Endodermal cell (in vitro differentiated cells): ENCODE data around the gene FAM210A. TPM values are rescaled to one million over a fixed set of nuclear protein-coding genes. Genes with fewer than 3 reads are reported as not detected.
"Not testable (repeated sequence)": the region's sequence is repeated elsewhere in the genome, so short reads cannot be mapped to it uniquely, and the experiment has no call there.

Source experiments
- DNase-seq: peaks from one replicate; pipeline ENCODE4 v3.0.0-alpha.2; 2017
- H3K27ac ChIP-seq: 2 replicates; pipeline ENCODE4 v1.5.1; 2013; ENCODE audit warnings: mild to moderate bottlenecking, low read depth, low read length, moderate library complexity
- H3K27me3 ChIP-seq: 2 replicates; pipeline ENCODE4 v1.6.1; 2013; ENCODE audit warnings: mild to moderate bottlenecking, low read length, moderate library complexity; ENCODE audit not compliant: insufficient read depth, control insufficient read depth, poor library complexity, severe bottlenecking
- H3K36me3 ChIP-seq: 2 replicates; pipeline ENCODE4 v1.7.0; 2013; ENCODE audit warnings: mild to moderate bottlenecking, low read length, moderate library complexity; ENCODE audit not compliant: control insufficient read depth, insufficient read depth
- H3K4me1 ChIP-seq: one replicate; pipeline ENCODE4 v1.7.0; 2013; ENCODE audit warnings: low read length; ENCODE audit not compliant: control insufficient read depth, insufficient read depth
- H3K4me3 ChIP-seq: 2 replicates; pipeline ENCODE4 v1.5.1; 2013; ENCODE audit warnings: mild to moderate bottlenecking, low read length, moderate library complexity
- H3K9ac ChIP-seq: 2 replicates; pipeline ENCODE4 v1.6.1; 2013; ENCODE audit warnings: mild to moderate bottlenecking, low read length, moderate library complexity; ENCODE audit not compliant: poor library complexity, severe bottlenecking; ENCODE audit errors: extremely low read depth
- H3K9me3 ChIP-seq: 2 replicates; pipeline ENCODE4 v1.6.1; 2013; ENCODE audit warnings: mild to moderate bottlenecking, low read length, moderate library complexity; ENCODE audit not compliant: control insufficient read depth
- H3K27ac Mint-ChIP-seq: 2 replicates; pipeline ENCODE4 v1.8.0; 2020; ENCODE audit warnings: mixed read lengths
- H3K27me3 Mint-ChIP-seq: 2 replicates; pipeline ENCODE4 v1.8.0; 2021; ENCODE audit warnings: mild to moderate bottlenecking, mixed read lengths; ENCODE audit not compliant: insufficient read depth
- H3K36me3 Mint-ChIP-seq: 2 replicates; pipeline ENCODE4 v1.8.0; 2020; ENCODE audit warnings: low read depth, mixed read lengths
- H3K4me1 Mint-ChIP-seq: 2 replicates; pipeline ENCODE4 v1.8.0; 2020; ENCODE audit warnings: mixed read lengths
- H3K4me3 Mint-ChIP-seq: 2 replicates; pipeline ENCODE4 v1.8.0; 2020; ENCODE audit warnings: mild to moderate bottlenecking, moderate library complexity, mixed read lengths
- H3K9me3 Mint-ChIP-seq: 2 replicates; pipeline ENCODE4 v1.8.0; 2020; ENCODE audit warnings: mild to moderate bottlenecking, mixed read lengths
- WGBS, 2 experiments: methylation state at CpG; one replicate each; pipeline versions ENCODE4 v1.1.5 to v1.1.7; 2013; ENCODE audit warnings: missing lambda C conversion rate in 2 of 2, mixed read lengths in 1 of 2; ENCODE audit not compliant: insufficient coverage in 1 of 2, insufficient read length in 1 of 2; 5-methylcytosine and 5-hydroxymethylcytosine counted together
- total RNA-seq, 2 donors: library from RNA; stranded (reverse); fragmentation: NEBNext Ultra II Directional in 1 of 2; extraction: Animal tissue kit (Norgen Biotek cat#: 25700) in 1 of 2; gene quantifications; 2 replicates in 1 of 2; 3 replicates in 1 of 2; pipeline ENCODE4 v1.2.1, GENCODE V29; 2021
- TF ChIP-seq, protein P1 (sequence below): fragments of 200-600 bp; sonication (generic); conservative IDR thresholded peaks from 2 replicates; pipeline ENCODE4 v1.5.0; 2021; ENCODE audit warnings: antibody characterized with exemption, mild to moderate bottlenecking

Gene FAM210A
- total RNA-seq, 2 donors from 2014 or later = 23.2 to 27.0 TPM

GRCh38 chr18:13680612-13681011 is 45.7 kb downstream of the FAM210A start:
- Mint-ChIP-seq H3K36me3 (peaks cover 40% of the 10 kb centered on the region), H3K4me1 (peaks cover 18% of the 10 kb centered on the region)

GRCh38 chr18:13677350-13677749 is 49.0 kb downstream of the FAM210A start:
- not testable (repeated sequence) for H3K4me3 Mint-ChIP-seq, H3K27me3 Mint-ChIP-seq, H3K27ac Mint-ChIP-seq, DNase-seq, H3K27ac ChIP-seq, H3K27me3 ChIP-seq, H3K4me1 ChIP-seq, H3K4me1 Mint-ChIP-seq, H3K9ac ChIP-seq
- peaks cover 21% of the 10 kb centered on the region for H3K9me3 Mint-ChIP-seq
- H3K4me3 ChIP-seq = peak overlapping the region; percentile 73
- peaks cover 14% of the 10 kb centered on the region for H3K36me3 ChIP-seq
- H3K36me3 Mint-ChIP-seq = peaks cover 25% of the 10 kb centered on the region
- H3K9me3 ChIP-seq = peaks cover 52% of the 10 kb centered on the region
- 94% methylated on average over 3 to 13 of the region's 13 CpGs for WGBS, 2 experiments

More at GRCh38 chr18:13680612-13681011, 45.7 kb downstream of the FAM210A start:
- peaks cover 18% of the 10 kb centered on the region for H3K36me3 ChIP-seq
- TF ChIP-seq, protein P1, sequence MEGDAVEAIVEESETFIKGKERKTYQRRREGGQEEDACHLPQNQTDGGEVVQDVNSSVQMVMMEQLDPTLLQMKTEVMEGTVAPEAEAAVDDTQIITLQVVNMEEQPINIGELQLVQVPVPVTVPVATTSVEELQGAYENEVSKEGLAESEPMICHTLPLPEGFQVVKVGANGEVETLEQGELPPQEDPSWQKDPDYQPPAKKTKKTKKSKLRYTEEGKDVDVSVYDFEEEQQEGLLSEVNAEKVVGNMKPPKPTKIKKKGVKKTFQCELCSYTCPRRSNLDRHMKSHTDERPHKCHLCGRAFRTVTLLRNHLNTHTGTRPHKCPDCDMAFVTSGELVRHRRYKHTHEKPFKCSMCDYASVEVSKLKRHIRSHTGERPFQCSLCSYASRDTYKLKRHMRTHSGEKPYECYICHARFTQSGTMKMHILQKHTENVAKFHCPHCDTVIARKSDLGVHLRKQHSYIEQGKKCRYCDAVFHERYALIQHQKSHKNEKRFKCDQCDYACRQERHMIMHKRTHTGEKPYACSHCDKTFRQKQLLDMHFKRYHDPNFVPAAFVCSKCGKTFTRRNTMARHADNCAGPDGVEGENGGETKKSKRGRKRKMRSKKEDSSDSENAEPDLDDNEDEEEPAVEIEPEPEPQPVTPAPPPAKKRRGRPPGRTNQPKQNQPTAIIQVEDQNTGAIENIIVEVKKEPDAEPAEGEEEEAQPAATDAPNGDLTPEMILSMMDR = peak; percentile 86
- H3K27ac Mint-ChIP-seq = no peak overlapping the region
- 54 to 77% methylated on average over 5 of the region's 5 CpGs for WGBS, 2 experiments
- H3K4me3 Mint-ChIP-seq = no peak overlapping the region
- peak; percentile 80 for DNase-seq
- no peaks in the 10 kb centered on the region for H3K27me3 Mint-ChIP-seq
- no peaks in the 10 kb centered on the region for H3K27me3 ChIP-seq
- peaks cover 28% of the 10 kb centered on the region for H3K9me3 Mint-ChIP-seq
- no peak overlapping the region for H3K9ac ChIP-seq
- no peak overlapping the region for H3K4me3 ChIP-seq
- H3K9me3 ChIP-seq = peaks cover 51% of the 10 kb centered on the region
- no peak overlapping the region for H3K27ac ChIP-seq
- no peaks in the 10 kb centered on the region for H3K4me1 ChIP-seq

- H3K4me1 ChIP-seq = no peaks in the 10 kb centered on the region
- Mint-ChIP-seq H3K9me3 (peaks cover 21% of the 10 kb centered on the region), H3K4me3 (no peak overlapping the region), H3K27me3 (no peaks in the 10 kb centered on the region), H3K27ac (no peak overlapping the region), H3K4me1 (peaks cover 3% of the 10 kb centered on the region), H3K36me3 (peaks cover 29% of the 10 kb centered on the region)
- WGBS, 2 experiments = 97 to 100% methylated on average over 2 to 6 of the region's 6 CpGs
- H3K27me3 ChIP-seq = no peaks in the 10 kb centered on the region
- TF ChIP-seq, protein P1 = no peak
- no peak for DNase-seq
- no peak overlapping the region for H3K9ac ChIP-seq
- peak overlapping the region; percentile 49 for H3K27ac ChIP-seq
- H3K9me3 ChIP-seq = peaks cover 58% of the 10 kb centered on the region
- peak overlapping the region; percentile 73 for H3K4me3 ChIP-seq
- H3K36me3 ChIP-seq = peaks cover 21% of the 10 kb centered on the region
These were observed 49.9 kb downstream of the FAM210A start for GRCh38 chr18:13676471-13676870.

DNA sequence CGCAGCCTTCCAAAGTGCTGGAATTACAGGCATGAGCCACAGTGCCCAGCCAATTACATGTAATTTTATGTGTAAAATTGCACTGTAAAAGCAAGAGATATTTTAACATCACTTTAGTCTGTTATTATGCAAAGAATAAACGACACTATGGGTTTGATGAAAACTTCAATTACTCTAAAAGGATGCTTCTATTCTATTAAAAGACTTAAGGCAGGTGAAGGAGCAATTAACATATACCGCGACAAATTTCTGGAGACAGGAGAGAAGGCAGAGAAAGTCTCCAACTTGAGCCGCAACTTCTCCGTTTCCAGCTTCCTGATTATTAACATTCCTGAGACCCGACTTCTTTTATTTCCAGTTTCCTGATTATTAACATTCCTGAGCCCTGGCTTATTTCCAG is 53.7 kb downstream of the FAM210A start:
- H3K27me3 Mint-ChIP-seq = no peaks in the 10 kb centered on the region
- no peak overlapping the region for H3K4me3 Mint-ChIP-seq
- peak overlapping the region; percentile 64 for H3K27ac Mint-ChIP-seq
- TF ChIP-seq, protein P1 = no peak
- H3K27ac ChIP-seq = peak overlapping the region; percentile 29
- peaks cover 38% of the 10 kb centered on the region for H3K36me3 Mint-ChIP-seq
- no peak overlapping the region for H3K4me3 ChIP-seq
- DNase-seq = no peak
- H3K27me3 ChIP-seq = no peaks in the 10 kb centered on the region
- H3K36me3 ChIP-seq = peaks cover 28% of the 10 kb centered on the region
- H3K9ac ChIP-seq = no peak overlapping the region
- H3K9me3 ChIP-seq = peaks cover 48% of the 10 kb centered on the region
- WGBS, 2 experiments = 92 to 98% methylated on average over 5 to 7 of the region's 7 CpGs
- peaks cover 13% of the 10 kb centered on the region for H3K4me1 Mint-ChIP-seq
- peaks cover 17% of the 10 kb centered on the region for H3K9me3 Mint-ChIP-seq
- H3K4me1 ChIP-seq = no peaks in the 10 kb centered on the region
